ENCODE results near the gene ECI1. TPM values are rescaled to one million over a fixed set of nuclear protein-coding genes. Genes with fewer than 3 reads are reported as not detected.

ECI1 gene
- total and polyA plus RNA-seq, 2 of the 13 experiments (the other 11 are each of a cell fraction or from before 2014, with no cell fraction given), result 82.0 to 102 TPM

GRCh38 chr16:2226245-2226793, 25.1 kb downstream of the ECI1 start (continued):
- TF ChIP-seq, protein P1, sequence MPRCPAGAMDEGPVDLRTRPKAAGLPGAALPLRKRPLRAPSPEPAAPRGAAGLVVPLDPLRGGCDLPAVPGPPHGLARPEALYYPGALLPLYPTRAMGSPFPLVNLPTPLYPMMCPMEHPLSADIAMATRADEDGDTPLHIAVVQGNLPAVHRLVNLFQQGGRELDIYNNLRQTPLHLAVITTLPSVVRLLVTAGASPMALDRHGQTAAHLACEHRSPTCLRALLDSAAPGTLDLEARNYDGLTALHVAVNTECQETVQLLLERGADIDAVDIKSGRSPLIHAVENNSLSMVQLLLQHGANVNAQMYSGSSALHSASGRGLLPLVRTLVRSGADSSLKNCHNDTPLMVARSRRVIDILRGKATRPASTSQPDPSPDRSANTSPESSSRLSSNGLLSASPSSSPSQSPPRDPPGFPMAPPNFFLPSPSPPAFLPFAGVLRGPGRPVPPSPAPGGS (CRISPR knock-in tag; IDR thresholded peaks at IDR 0.05), result no peak
- TF ChIP-seq JUND (CRISPR knock-in tag; IDR thresholded peaks at IDR 0.05), result no peak
- TF ChIP-seq ZNF790 (CRISPR knock-in tag; IDR thresholded peaks at IDR 0.05; ENCODE audit: borderline replicate concordance), result no peak
- TF ChIP-seq ZFP82 (CRISPR knock-in tag; IDR thresholded peaks at IDR 0.05; ENCODE audit: borderline replicate concordance), result no peak
- no peak for TF ChIP-seq CBX2 (IDR thresholded peaks at IDR 0.05; ENCODE audit: low read depth, low read length)
- no peak for TF ChIP-seq CBX2 (CRISPR knock-in tag; IDR thresholded peaks at IDR 0.05; ENCODE audit: low read depth)
- TF ChIP-seq ZNF318 (CRISPR knock-in tag; IDR thresholded peaks at IDR 0.05), result no peak
- no peak for TF ChIP-seq TSC22D2 (CRISPR knock-in tag; IDR thresholded peaks at IDR 0.05; ENCODE audit: borderline replicate concordance)
- no peak for TF ChIP-seq E2F1 (CRISPR knock-in tag; IDR thresholded peaks at IDR 0.05)
- TF ChIP-seq, protein P2, sequence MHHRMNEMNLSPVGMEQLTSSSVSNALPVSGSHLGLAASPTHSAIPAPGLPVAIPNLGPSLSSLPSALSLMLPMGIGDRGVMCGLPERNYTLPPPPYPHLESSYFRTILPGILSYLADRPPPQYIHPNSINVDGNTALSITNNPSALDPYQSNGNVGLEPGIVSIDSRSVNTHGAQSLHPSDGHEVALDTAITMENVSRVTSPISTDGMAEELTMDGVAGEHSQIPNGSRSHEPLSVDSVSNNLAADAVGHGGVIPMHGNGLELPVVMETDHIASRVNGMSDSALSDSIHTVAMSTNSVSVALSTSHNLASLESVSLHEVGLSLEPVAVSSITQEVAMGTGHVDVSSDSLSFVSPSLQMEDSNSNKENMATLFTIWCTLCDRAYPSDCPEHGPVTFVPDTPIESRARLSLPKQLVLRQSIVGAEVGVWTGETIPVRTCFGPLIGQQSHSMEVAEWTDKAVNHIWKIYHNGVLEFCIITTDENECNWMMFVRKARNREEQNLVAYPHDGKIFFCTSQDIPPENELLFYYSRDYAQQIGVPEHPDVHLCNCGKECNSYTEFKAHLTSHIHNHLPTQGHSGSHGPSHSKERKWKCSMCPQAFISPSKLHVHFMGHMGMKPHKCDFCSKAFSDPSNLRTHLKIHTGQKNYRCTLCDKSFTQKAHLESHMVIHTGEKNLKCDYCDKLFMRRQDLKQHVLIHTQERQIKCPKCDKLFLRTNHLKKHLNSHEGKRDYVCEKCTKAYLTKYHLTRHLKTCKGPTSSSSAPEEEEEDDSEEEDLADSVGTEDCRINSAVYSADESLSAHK (CRISPR knock-in tag; IDR thresholded peaks at IDR 0.05; ENCODE audit: borderline replicate concordance), result no peak
- TF ChIP-seq ZNF576 (CRISPR knock-in tag; IDR thresholded peaks at IDR 0.05), result no peak
- no peak for TF ChIP-seq SOX13 (IDR thresholded peaks at IDR 0.05)
- peak in 1 of 2 experiments; percentile 61; a peak in 2 of 4 replicates for TF ChIP-seq SOX13 (CRISPR knock-in tag; conservative IDR thresholded peaks at IDR 0.05 in 1 of 2, IDR thresholded peaks at IDR 0.05 in 1 of 2)
- no peak for TF ChIP-seq ELF4 (CRISPR knock-in tag; IDR thresholded peaks at IDR 0.05; ENCODE audit: borderline replicate concordance)

Data from HepG2 (cell line).